IMR-90 (cell line): ENCODE data around the gene RAB3GAP2.

ENCODE experiments used
- CEBPB ChIP-seq: IDR thresholded peaks from 2 replicates; pipeline ENCODE4 v1.6.1; 2012; ENCODE audit warnings: low read depth, low read length, improper control_type of control experiment
- CHD1 ChIP-seq: IDR thresholded peaks from 2 replicates; pipeline ENCODE4 v1.6.1; 2012; ENCODE audit warnings: low read depth, low read length, improper control_type of control experiment
- CTCF ChIP-seq: conservative IDR thresholded peaks from 2 replicates; pipeline ENCODE4 v1.5.1; 2012; ENCODE audit warnings: mild to moderate bottlenecking, low read depth, low read length, improper control_type of control experiment
- FOS ChIP-seq: fragments of 150-350 bp; IDR thresholded peaks from 2 replicates; pipeline ENCODE4 v1.6.1; 2016; ENCODE audit warnings: low read depth, low read length
- MAFK ChIP-seq: IDR thresholded peaks from 2 replicates; pipeline ENCODE4 v1.6.1; 2012; ENCODE audit warnings: low read depth, low read length, improper control_type of control experiment
- MAZ ChIP-seq: IDR thresholded peaks from 2 replicates; pipeline ENCODE4 v1.6.1; 2012; ENCODE audit warnings: low read depth, mild to moderate bottlenecking, low read length, improper control_type of control experiment, moderate library complexity, borderline replicate concordance
- MXI1 ChIP-seq: IDR thresholded peaks from 2 replicates; pipeline ENCODE4 v1.6.1; 2012; ENCODE audit warnings: low read depth, mild to moderate bottlenecking, low read length, moderate library complexity, borderline replicate concordance
- POLR2A ChIP-seq: IDR thresholded peaks from 2 replicates; pipeline ENCODE4 v1.6.1; 2012; ENCODE audit warnings: mild to moderate bottlenecking, low read depth, low read length
- RAD21 ChIP-seq: IDR thresholded peaks from 2 replicates; pipeline ENCODE4 v1.6.1; 2012; ENCODE audit warnings: low read length, improper control_type of control experiment
- RCOR1 ChIP-seq: IDR thresholded peaks from 2 replicates; pipeline ENCODE4 v1.6.1; 2012; ENCODE audit warnings: mild to moderate bottlenecking, low read length, improper control_type of control experiment; ENCODE audit not compliant: insufficient replicate concordance
- RFX5 ChIP-seq: IDR thresholded peaks from 2 replicates; pipeline ENCODE4 v1.8.0; 2012; ENCODE audit warnings: low read depth, mild to moderate bottlenecking, low read length, moderate library complexity
- SMC3 ChIP-seq: fragments of 150-350 bp; IDR thresholded peaks from 2 replicates; pipeline ENCODE4 v1.6.1; 2016; ENCODE audit warnings: low read depth, mild to moderate bottlenecking, antibody characterized with exemption, low read length, moderate library complexity
- USF2 ChIP-seq: fragments of 150-350 bp; IDR thresholded peaks from 2 replicates; pipeline ENCODE4 v1.6.1; 2017; ENCODE audit warnings: mild to moderate bottlenecking, antibody characterized with exemption, low read length, low read depth
- TF ChIP-seq, protein P1 (sequence below): fragments of 150-350 bp; IDR thresholded peaks from 2 replicates; pipeline ENCODE4 v1.6.1; 2016; ENCODE audit warnings: low read depth, mild to moderate bottlenecking, low read length, moderate library complexity, borderline replicate concordance

- TF ChIP-seq CEBPB = no peak
- no peak for TF ChIP-seq USF2
- TF ChIP-seq CTCF = no peak
- no peak for TF ChIP-seq FOS
- TF ChIP-seq MXI1 = no peak
- TF ChIP-seq RAD21 = no peak
- no peak for TF ChIP-seq POLR2A
- TF ChIP-seq, protein P1, sequence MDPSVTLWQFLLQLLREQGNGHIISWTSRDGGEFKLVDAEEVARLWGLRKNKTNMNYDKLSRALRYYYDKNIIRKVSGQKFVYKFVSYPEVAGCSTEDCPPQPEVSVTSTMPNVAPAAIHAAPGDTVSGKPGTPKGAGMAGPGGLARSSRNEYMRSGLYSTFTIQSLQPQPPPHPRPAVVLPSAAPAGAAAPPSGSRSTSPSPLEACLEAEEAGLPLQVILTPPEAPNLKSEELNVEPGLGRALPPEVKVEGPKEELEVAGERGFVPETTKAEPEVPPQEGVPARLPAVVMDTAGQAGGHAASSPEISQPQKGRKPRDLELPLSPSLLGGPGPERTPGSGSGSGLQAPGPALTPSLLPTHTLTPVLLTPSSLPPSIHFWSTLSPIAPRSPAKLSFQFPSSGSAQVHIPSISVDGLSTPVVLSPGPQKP = no peak
- TF ChIP-seq MAZ = no peak
- no peak for TF ChIP-seq MAFK
- TF ChIP-seq SMC3 = no peak
- TF ChIP-seq RFX5 = no peak
- no peak for TF ChIP-seq CHD1
- no peak for TF ChIP-seq RCOR1
Observed at GRCh38 chr1:220306339-220306738, 34.1 kb upstream of the RAB3GAP2 start.
